K562 (cell line): ENCODE data around the gene GPR179. TPM values are rescaled to one million over a fixed set of nuclear protein-coding genes. Genes with fewer than 3 reads are reported as not detected.

ENCODE experiments used
- ATAC-seq: fragments of 200-7000 bp; cut with Tn5 transposase; 3 replicates; pipeline ENCODE4 v1.9.1; 2020; ENCODE audit warnings: moderate library complexity
- BruUV-seq: library from RNA; stranded (reverse); fragments of 400-500 nt; replicated peaks from 2 replicates; lab custom pipeline; 2021; lab: Mats Ljungman, UMichigan
- CTCF ChIA-PET: fragments of 300-600 bp; formaldehyde crosslinking; extraction: SDS; loops from one replicate; lab custom pipeline; 2021; ENCODE audit warnings: low intra/inter-chr PET ratio; lab: Yijun Ruan, JAX
- POLR2A ChIA-PET: fragments of 300-600, 350-650 bp; sonication (Branson Sonifier 250); formaldehyde crosslinking; extraction: SDS; loops from one replicate; lab custom pipeline; 2021; ENCODE audit warnings: antibody characterized with exemption, inconsistent platforms; lab: Yijun Ruan, JAX
- DNase-seq, 4 experiments: peaks; one replicate each; pipeline versions ENCODE4 v3.0.0 to v3.0.0-alpha.2; 2011 to 2018; ENCODE audit warnings: low spot score in 3 of 4, mixed read lengths in 3 of 4; ENCODE audit errors: extremely low read depth in 1 of 4
- FAIRE-seq: peaks from 2 replicates; lab custom pipeline; 2011; peaks lifted over from hg19 to GRCh38; lab: Jason Lieb, UNC
- H2AFZ ChIP-seq: 2 replicates; pipeline ENCODE4 v1.6.0; 2011; ENCODE audit warnings: low read depth, low read length, control low read depth, inconsistent platforms
- H3K27ac ChIP-seq: fragments of 200-600 bp; 3 replicates; pipeline ENCODE4 v1.8.0; 2011; ENCODE audit warnings: low read depth, mild to moderate bottlenecking, control low read depth, inconsistent platforms, low read length, moderate library complexity, mixed read lengths; ENCODE audit errors: extremely low read depth
- H3K27me3 ChIP-seq, 2 experiments: fragments of 300-600 bp in 1 of 2; 2 replicates in 1 of 2; 3 replicates in 1 of 2; pipeline versions ENCODE4 v1.6.0 to v1.8.0; 2011; ENCODE audit warnings: inconsistent platforms in 2 of 2, low read length in 2 of 2, mild to moderate bottlenecking in 1 of 2, mixed read lengths in 1 of 2, moderate library complexity in 1 of 2; ENCODE audit not compliant: control insufficient read depth in 2 of 2, insufficient read depth in 2 of 2
- H3K36me3 ChIP-seq: fragments of 300-600 bp; 3 replicates; pipeline ENCODE4 v1.8.0; 2011; ENCODE audit warnings: mild to moderate bottlenecking, low read length, inconsistent platforms; ENCODE audit not compliant: control insufficient read depth, insufficient read depth
- H3K4me1 ChIP-seq, 2 experiments: fragments of 200-600 bp in 1 of 2; replicated peaks in 1 of 2; 2 replicates in 1 of 2; 3 replicates in 1 of 2; pipeline versions ENCODE4 v1.5.1 to v1.8.0; 2011; ENCODE audit warnings: inconsistent platforms in 2 of 2, low read length in 2 of 2, mild to moderate bottlenecking in 1 of 2, mixed read lengths in 1 of 2, moderate library complexity in 1 of 2; ENCODE audit not compliant: control insufficient read depth in 2 of 2, insufficient read depth in 2 of 2
- H3K4me2 ChIP-seq: 2 replicates; pipeline ENCODE4 v1.6.1; 2011; ENCODE audit warnings: low read length, control low read depth, inconsistent platforms, mixed read lengths; ENCODE audit not compliant: insufficient read depth
- H3K4me3 ChIP-seq: fragments of 200-600 bp; sonication (generic), shearing (Covaris generic); 2 replicates; pipeline ENCODE4 v1.5.1; 2016; ENCODE audit warnings: control low read depth, inconsistent platforms
- H3K79me2 ChIP-seq: fragments of 200-600 bp; 3 replicates; pipeline ENCODE4 v1.8.0; 2011; ENCODE audit warnings: low read length, inconsistent platforms; ENCODE audit not compliant: control insufficient read depth, insufficient read depth
- H3K9ac ChIP-seq, 2 experiments: 2 replicates each; pipeline versions ENCODE4 v1.6.0 to v1.6.1; 2011; ENCODE audit warnings: low read depth in 2 of 2, low read length in 2 of 2, control low read depth in 1 of 2, inconsistent platforms in 1 of 2, mild to moderate bottlenecking in 1 of 2, mixed read lengths in 1 of 2; ENCODE audit not compliant: insufficient read depth in 1 of 2
- H3K9me1 ChIP-seq: one replicate; pipeline ENCODE4 v1.6.0; 2011; ENCODE audit warnings: inconsistent platforms, mild to moderate bottlenecking, low read length, moderate library complexity; ENCODE audit not compliant: control insufficient read depth, insufficient read depth
- H3K9me3 ChIP-seq: replicated peaks from 2 replicates; pipeline ENCODE4 v1.5.1; 2011; ENCODE audit warnings: low read depth, low read length, inconsistent platforms; ENCODE audit not compliant: control insufficient read depth, insufficient read depth
- H4K20me1 ChIP-seq: replicated peaks from 2 replicates; pipeline ENCODE4 v1.6.1; 2011; ENCODE audit warnings: low read length, inconsistent platforms, mixed read lengths; ENCODE audit not compliant: control insufficient read depth, insufficient read depth
- DACH1 ChIP-seq: fragments of 450-650 bp; IDR thresholded peaks from 2 replicates; pipeline ENCODE4 v1.6.1; 2018; ENCODE audit not compliant: partially characterized antibody
- FOXA3 ChIP-seq, 2 experiments: fragments of 450-650 bp in 1 of 2; sonication (generic) in 1 of 2; formaldehyde crosslinking; IDR thresholded peaks in 1 of 2; conservative IDR thresholded peaks in 1 of 2; 2 replicates each; pipeline versions ENCODE4 v1.4.0 to v1.8.0; 2020 to 2022; ENCODE audit warnings: mild to moderate bottlenecking in 2 of 2, missing genetic modification reagents in 1 of 2
- GATA2 ChIP-seq: sonication (generic); formaldehyde crosslinking; IDR thresholded peaks from 2 replicates; pipeline ENCODE4 v1.4.0; 2020; ENCODE audit warnings: mild to moderate bottlenecking, missing genetic modification reagents
- SMAD4 ChIP-seq: fragments of 250-450 bp; sonication (Bioruptor Pico); conservative IDR thresholded peaks from 2 replicates; pipeline ENCODE4 v1.8.0; 2021; ENCODE audit warnings: inconsistent platforms, mild to moderate bottlenecking, moderate library complexity
- TSC22D4 ChIP-seq: fragments of 450-650 bp; IDR thresholded peaks from 2 replicates; pipeline ENCODE4 v1.6.1; 2016; ENCODE audit warnings: missing genetic modification characterization, missing biosample characterization, control low read depth
- WGBS: fragments of 100-300 bp; shearing (Covaris generic); methylation state at CpG from one replicate; pipeline ENCODE4 v1.1.6; 2016; ENCODE audit warnings: low coverage, mixed read lengths; ENCODE audit not compliant: insufficient coverage; ENCODE audit errors: missing lambda C conversion rate; 5-methylcytosine and 5-hydroxymethylcytosine counted together
- in situ Hi-C: fragments of 300-500 bp; cut with MboI; formaldehyde crosslinking; loops from 4 replicates; pipeline ENCODE4 v1.15.0; 2018; ENCODE audit warnings: inconsistent platforms, mixed read lengths
- intact Hi-C: fragments of 100-400 bp; cut with micrococcal nuclease; formaldehyde crosslinking; loops from 2 replicates; pipeline ENCODE4 v1.14.2; 2022
- polyA plus RNA-seq, 8 experiments: library from polyadenylated mRNA; depleted of rRNA in 4 of 8; stranded (reverse) in 5 of 8; unstranded in 3 of 8; fragments of >200 nt; fragmentation: Nextera tagmentation in 2 of 8; fragmentation: Illumina TruSeq in 1 of 8; extraction: Ambion mirVana in 2 of 8; extraction: Trizol in 1 of 8; gene quantifications; 2 replicates each; pipeline versions ENCODE4 v1.2.1 to v1.2.3, GENCODE V29; 2011 to 2014; ENCODE audit warnings: inconsistent platforms in 1 of 8, missing spikeins in 1 of 8
- total RNA-seq, 7 experiments: library from RNA; depleted of rRNA in 6 of 7; stranded (reverse); fragments of >200 nt in 6 of 7; fragmentation: Illumina TruSeq in 2 of 7; extraction: Trizol in 2 of 7; gene quantifications; 2 replicates each; pipeline versions ENCODE4 v1.2.1 to v1.2.3, GENCODE V29; 2011 to 2021; ENCODE audit warnings: low replicate concordance in 1 of 7
- TF ChIP-seq, protein P1 (sequence below): IDR thresholded peaks from 3 replicates; pipeline ENCODE4 v1.6.1; 2011; ENCODE audit warnings: borderline replicate concordance, mild to moderate bottlenecking, moderate library complexity; ENCODE audit not compliant: insufficient read length; ENCODE audit errors: extremely low read depth

Gene GPR179
- total and polyA plus RNA-seq, 9 of the 15 experiments (the other 6 are each of a cell fraction or from before 2014, with no cell fraction given), result not detected

DNA sequence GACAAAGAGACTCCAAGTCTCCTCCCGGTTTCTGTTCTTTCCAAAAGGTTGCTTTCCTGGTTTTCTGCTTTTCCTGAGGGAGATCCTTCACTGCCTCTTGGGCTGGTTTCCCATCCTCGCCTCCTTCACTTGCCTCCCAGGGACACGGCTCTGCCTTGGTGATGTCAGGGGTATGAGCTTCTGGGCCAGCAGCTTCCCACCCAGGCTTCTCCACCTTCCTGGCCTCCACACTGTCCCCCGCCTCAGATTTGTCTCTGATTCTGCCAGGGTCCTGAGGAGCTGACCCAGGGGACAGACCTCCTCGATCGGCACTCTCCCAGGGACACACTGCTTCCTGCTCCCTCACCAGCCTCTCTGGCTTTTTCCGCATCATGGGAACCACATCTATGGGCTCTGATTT, 14.5 kb downstream of the GPR179 start:
- Histone ChIP-seq H3K79me2 (no peaks in the 10 kb centered on the region), H3K36me3 (no peaks in the 10 kb centered on the region), H3K27ac (no peak overlapping the region), H3K27me3 (peaks cover 52 to 70% of the 10 kb centered on the region in 2 experiments; a peak in 4 of 5 replicates), H3K4me2 (no peak overlapping the region), H3K9me3 (no peaks in the 10 kb centered on the region), H3K9me1 (peaks cover 6% of the 10 kb centered on the region), H3K4me1 (peaks cover 7 to 8% of the 10 kb centered on the region in 2 experiments; a peak in 3 of 5 replicates), H3K9ac (no peak overlapping the region), H2AFZ (no peak overlapping the region), H3K4me3 (no peak overlapping the region), H4K20me1 (peaks cover 14% of the 10 kb centered on the region; the same call in 1 of the 2 replicates)
- WGBS, result 15% methylated on average over 7 of the region's 7 CpGs
- ChIA-PET CTCF (no interaction called here), POLR2A (interaction anchor here (0.7 to 1.3 kb wide), 3 partner anchors 16 to 52 kb away, joined by 3 to 4 read pairs (median 3); no protein-coding TSS in a partner anchor)
- intact Hi-C loops (no loop called here), in situ Hi-C loops (no loop called here)
- no peak for FAIRE-seq
- no TSS peak for BruUV-seq
- TF ChIP-seq SMAD4 (CRISPR knock-in tag) (no peak), FOXA3 (CRISPR knock-in tag; conservative IDR thresholded peaks at IDR 0.05 in 1 of 2, IDR thresholded peaks at IDR 0.05 in 1 of 2) (no peak), TSC22D4 (tag) (no peak), DACH1 (no peak), GATA2 (no peak)
- TF ChIP-seq, protein P1, sequence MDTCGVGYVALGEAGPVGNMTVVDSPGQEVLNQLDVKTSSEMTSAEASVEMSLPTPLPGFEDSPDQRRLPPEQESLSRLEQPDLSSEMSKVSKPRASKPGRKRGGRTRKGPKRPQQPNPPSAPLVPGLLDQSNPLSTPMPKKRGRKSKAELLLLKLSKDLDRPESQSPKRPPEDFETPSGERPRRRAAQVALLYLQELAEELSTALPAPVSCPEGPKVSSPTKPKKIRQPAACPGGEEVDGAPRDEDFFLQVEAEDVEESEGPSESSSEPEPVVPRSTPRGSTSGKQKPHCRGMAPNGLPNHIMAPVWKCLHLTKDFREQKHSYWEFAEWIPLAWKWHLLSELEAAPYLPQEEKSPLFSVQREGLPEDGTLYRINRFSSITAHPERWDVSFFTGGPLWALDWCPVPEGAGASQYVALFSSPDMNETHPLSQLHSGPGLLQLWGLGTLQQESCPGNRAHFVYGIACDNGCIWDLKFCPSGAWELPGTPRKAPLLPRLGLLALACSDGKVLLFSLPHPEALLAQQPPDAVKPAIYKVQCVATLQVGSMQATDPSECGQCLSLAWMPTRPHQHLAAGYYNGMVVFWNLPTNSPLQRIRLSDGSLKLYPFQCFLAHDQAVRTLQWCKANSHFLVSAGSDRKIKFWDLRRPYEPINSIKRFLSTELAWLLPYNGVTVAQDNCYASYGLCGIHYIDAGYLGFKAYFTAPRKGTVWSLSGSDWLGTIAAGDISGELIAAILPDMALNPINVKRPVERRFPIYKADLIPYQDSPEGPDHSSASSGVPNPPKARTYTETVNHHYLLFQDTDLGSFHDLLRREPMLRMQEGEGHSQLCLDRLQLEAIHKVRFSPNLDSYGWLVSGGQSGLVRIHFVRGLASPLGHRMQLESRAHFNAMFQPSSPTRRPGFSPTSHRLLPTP, result no peak
- no peak for DNase-seq
- ATAC-seq, result no peak
